Karpas-422 (cell line): ENCODE results near the gene DICER1. TPM values are rescaled to one million over a fixed set of nuclear protein-coding genes. Genes with fewer than 3 reads are reported as not detected.

Experiments
- DNase-seq: peaks from one replicate; pipeline ENCODE4 v3.0.0-alpha.2; 2015
- H2AFZ ChIP-seq: fragments of 200-600 bp; sonication (generic); 2 replicates; pipeline ENCODE4 v1.6.1; 2014; ENCODE audit warnings: antibody characterized with exemption, low read length, mixed read lengths
- H3K27ac ChIP-seq: fragments of 200-600 bp; sonication (generic); 2 replicates; pipeline ENCODE4 v1.5.1; 2014; ENCODE audit warnings: mild to moderate bottlenecking, low read length, moderate library complexity
- H3K27me3 ChIP-seq: fragments of 200-600 bp; sonication (generic); 2 replicates; pipeline ENCODE4 v1.6.1; 2014; ENCODE audit warnings: low read length, mixed read lengths
- H3K36me3 ChIP-seq: fragments of 200-600 bp; sonication (generic); 2 replicates; pipeline ENCODE4 v1.6.1; 2014; ENCODE audit warnings: low read length, mixed read lengths; ENCODE audit not compliant: insufficient read depth
- H3K4me1 ChIP-seq: fragments of 200-600 bp; sonication (generic); 2 replicates; pipeline ENCODE4 v1.6.1; 2014; ENCODE audit warnings: mild to moderate bottlenecking, low read length, mixed read lengths
- H3K4me2 ChIP-seq: fragments of 200-600 bp; sonication (generic); 2 replicates; pipeline ENCODE4 v1.6.1; 2014; ENCODE audit warnings: low read length, low read depth, mild to moderate bottlenecking; ENCODE audit not compliant: poor library complexity, severe bottlenecking
- H3K4me3 ChIP-seq: fragments of 200-600 bp; sonication (generic); 2 replicates; pipeline ENCODE4 v1.5.1; 2014; ENCODE audit warnings: mild to moderate bottlenecking, antibody characterized with exemption, low read length, mixed read lengths
- H3K79me2 ChIP-seq: fragments of 200-600 bp; sonication (generic); 2 replicates; pipeline ENCODE4 v1.6.1; 2014; ENCODE audit warnings: mild to moderate bottlenecking, low read length, mixed read lengths
- H3K9ac ChIP-seq: fragments of 200-600 bp; sonication (generic); 2 replicates; pipeline ENCODE4 v1.6.0; 2014; ENCODE audit warnings: low read length
- H3K9me2 ChIP-seq: fragments of 200-600 bp; sonication (generic), shearing (Covaris generic); replicated peaks from 2 replicates; pipeline ENCODE4 v1.6.0; 2014; ENCODE audit warnings: mild to moderate bottlenecking, low read length, moderate library complexity; ENCODE audit not compliant: insufficient read depth
- H3K9me3 ChIP-seq: fragments of 300-700, 200-600 bp; sonication (generic); 2 replicates; pipeline ENCODE4 v1.6.1; 2014; ENCODE audit warnings: low read length, mixed read lengths
- H4K20me1 ChIP-seq: fragments of 200-600 bp; sonication (generic); 2 replicates; pipeline ENCODE4 v1.6.1; 2014; ENCODE audit warnings: mild to moderate bottlenecking, antibody characterized with exemption, low read length, low read depth; ENCODE audit not compliant: insufficient read depth
- total RNA-seq: library from RNA; depleted of rRNA; stranded (reverse); fragments of >200 nt; shearing (Covaris generic); gene quantifications from 2 replicates; pipeline ENCODE4 v1.2.3, GENCODE V29; 2014; ENCODE audit warnings: low replicate concordance

The DICER1 gene
- total RNA-seq, 1 experiment from 2014 or later: 314 TPM

GRCh38 chr14:95075789-95076188 lies 81.5 kb downstream of the DICER1 start:
- no peaks in the 10 kb centered on the region for H3K9me3 ChIP-seq
- H3K4me2 ChIP-seq: no peak overlapping the region
- no peaks in the 10 kb centered on the region for H3K27me3 ChIP-seq
- no peak overlapping the region for H3K27ac ChIP-seq
- H2AFZ ChIP-seq: no peak overlapping the region
- H3K4me3 ChIP-seq: no peak overlapping the region
- no peaks in the 10 kb centered on the region for H3K79me2 ChIP-seq
- no peaks in the 10 kb centered on the region for H4K20me1 ChIP-seq
- no peak for DNase-seq
- no peaks in the 10 kb centered on the region for H3K4me1 ChIP-seq
- no peaks in the 10 kb centered on the region for H3K36me3 ChIP-seq
- no peak overlapping the region for H3K9ac ChIP-seq
- no peaks in the 10 kb centered on the region for H3K9me2 ChIP-seq

- DNase-seq: no peak
- Histone ChIP-seq H2AFZ (no peak overlapping the region), H3K4me3 (no peak overlapping the region), H3K4me1 (no peaks in the 10 kb centered on the region), H3K9me3 (no peaks in the 10 kb centered on the region), H3K9ac (no peak overlapping the region), H3K27ac (no peak overlapping the region), H3K36me3 (no peaks in the 10 kb centered on the region), H3K79me2 (no peaks in the 10 kb centered on the region), H3K4me2 (no peak overlapping the region), H3K27me3 (no peaks in the 10 kb centered on the region), H3K9me2 (no peaks in the 10 kb centered on the region), H4K20me1 (no peaks in the 10 kb centered on the region)
Observed at GRCh38 chr14:95073947-95074346, 83.4 kb downstream of the DICER1 start.

- Histone ChIP-seq H3K4me3 (no peak overlapping the region), H2AFZ (no peak overlapping the region), H3K9me2 (no peaks in the 10 kb centered on the region), H3K79me2 (no peaks in the 10 kb centered on the region), H3K9ac (no peak overlapping the region), H3K27ac (no peak overlapping the region), H3K36me3 (no peaks in the 10 kb centered on the region), H3K9me3 (no peaks in the 10 kb centered on the region), H3K4me2 (no peak overlapping the region), H3K27me3 (no peaks in the 10 kb centered on the region), H4K20me1 (no peaks in the 10 kb centered on the region), H3K4me1 (no peaks in the 10 kb centered on the region)
- DNase-seq: no peak
Observed at GRCh38 chr14:95072310-95072905, 84.9 kb downstream of the DICER1 start.

- H3K4me1 ChIP-seq: no peaks in the 10 kb centered on the region
- H4K20me1 ChIP-seq: no peaks in the 10 kb centered on the region; the same call in 1 of the 2 replicates
- H3K9ac ChIP-seq: no peak overlapping the region
- no peak overlapping the region for H3K4me2 ChIP-seq
- no peaks in the 10 kb centered on the region for H3K79me2 ChIP-seq
- H3K27ac ChIP-seq: no peak overlapping the region
- H3K9me3 ChIP-seq: no peaks in the 10 kb centered on the region
- DNase-seq: no peak
- H3K4me3 ChIP-seq: no peak overlapping the region
- no peaks in the 10 kb centered on the region for H3K27me3 ChIP-seq
- H3K36me3 ChIP-seq: no peaks in the 10 kb centered on the region
- no peak overlapping the region for H2AFZ ChIP-seq
- no peaks in the 10 kb centered on the region for H3K9me2 ChIP-seq
Observed at GRCh38 chr14:95071649-95072280, 85.6 kb downstream of the DICER1 start.

GRCh38 chr14:95070748-95071435 lies 86.4 kb downstream of the DICER1 start:
- Histone ChIP-seq H3K79me2 (no peaks in the 10 kb centered on the region), H3K9me3 (no peaks in the 10 kb centered on the region), H3K9ac (no peak overlapping the region), H4K20me1 (no peaks in the 10 kb centered on the region; the same call in 1 of the 2 replicates), H3K4me2 (no peak overlapping the region), H3K36me3 (no peaks in the 10 kb centered on the region), H2AFZ (no peak overlapping the region), H3K9me2 (no peaks in the 10 kb centered on the region), H3K4me1 (no peaks in the 10 kb centered on the region), H3K27ac (no peak overlapping the region), H3K4me3 (no peak overlapping the region), H3K27me3 (no peaks in the 10 kb centered on the region)
- DNase-seq: no peak

GRCh38 chr14:95069547-95069946 lies 87.8 kb downstream of the DICER1 start:
- no peaks in the 10 kb centered on the region for H3K36me3 ChIP-seq
- no peak overlapping the region for H3K4me3 ChIP-seq
- H3K9me3 ChIP-seq: no peaks in the 10 kb centered on the region
- no peaks in the 10 kb centered on the region for H3K79me2 ChIP-seq
- no peaks in the 10 kb centered on the region for H3K9me2 ChIP-seq
- H2AFZ ChIP-seq: no peak overlapping the region
- H3K4me1 ChIP-seq: no peaks in the 10 kb centered on the region
- no peaks in the 10 kb centered on the region for H3K27me3 ChIP-seq
- no peaks in the 10 kb centered on the region; the same call in 1 of the 2 replicates for H4K20me1 ChIP-seq
- no peak for DNase-seq
- H3K4me2 ChIP-seq: no peak overlapping the region
- no peak overlapping the region for H3K27ac ChIP-seq
- no peak overlapping the region for H3K9ac ChIP-seq

GRCh38 chr14:95069018-95069417 lies 88.3 kb downstream of the DICER1 start:
- H3K4me1 ChIP-seq: no peaks in the 10 kb centered on the region
- no peak overlapping the region for H3K27ac ChIP-seq
- H3K27me3 ChIP-seq: no peaks in the 10 kb centered on the region
- H3K79me2 ChIP-seq: no peaks in the 10 kb centered on the region
- H2AFZ ChIP-seq: no peak overlapping the region
- no peaks in the 10 kb centered on the region for H3K9me2 ChIP-seq
- no peaks in the 10 kb centered on the region for H3K9me3 ChIP-seq
- H3K4me3 ChIP-seq: no peak overlapping the region
- H3K36me3 ChIP-seq: no peaks in the 10 kb centered on the region
- H3K4me2 ChIP-seq: no peak overlapping the region
- H3K9ac ChIP-seq: no peak overlapping the region
- no peaks in the 10 kb centered on the region; the same call in 1 of the 2 replicates for H4K20me1 ChIP-seq
- no peak for DNase-seq

- Histone ChIP-seq H3K27ac (no peak overlapping the region), H3K4me3 (no peak overlapping the region), H3K36me3 (no peaks in the 10 kb centered on the region), H3K9me3 (no peaks in the 10 kb centered on the region), H3K4me1 (no peaks in the 10 kb centered on the region), H3K9me2 (no peaks in the 10 kb centered on the region), H3K27me3 (no peaks in the 10 kb centered on the region), H3K9ac (no peak overlapping the region), H3K4me2 (no peak overlapping the region), H4K20me1 (no peaks in the 10 kb centered on the region; the same call in 1 of the 2 replicates), H2AFZ (no peak overlapping the region), H3K79me2 (no peaks in the 10 kb centered on the region)
- no peak for DNase-seq
Observed at GRCh38 chr14:95068521-95068920, 88.8 kb downstream of the DICER1 start.
